Neural cell (in vitro differentiated cells): ENCODE results near the gene OR1J2.

Source experiments
- EP300 ChIP-seq: fragments of 450-650 bp; conservative IDR thresholded peaks from 2 replicates; pipeline ENCODE4 v1.6.1; 2014; ENCODE audit warnings: antibody characterized with exemption, mild to moderate bottlenecking, moderate library complexity; ENCODE audit not compliant: poor library complexity, severe bottlenecking
- EZH2 ChIP-seq: fragments of 200-600, 300-800 bp; shearing (Covaris generic), sonication (generic); IDR thresholded peaks from 2 replicates; pipeline ENCODE4 v1.6.1; 2014; ENCODE audit warnings: antibody characterized with exemption, low read length, borderline replicate concordance, mild to moderate bottlenecking; ENCODE audit not compliant: insufficient read depth, poor library complexity, severe bottlenecking
- MXI1 ChIP-seq: fragments of 450-650 bp; conservative IDR thresholded peaks from 2 replicates; pipeline ENCODE4 v1.6.1; 2014; ENCODE audit warnings: antibody characterized with exemption, mild to moderate bottlenecking; ENCODE audit not compliant: poor library complexity, severe bottlenecking
- POLR2AphosphoS5 ChIP-seq: IDR thresholded peaks from 2 replicates; pipeline ENCODE4 v1.6.1; 2012
- RAD21 ChIP-seq: fragments of 450-650 bp; conservative IDR thresholded peaks from 2 replicates; pipeline ENCODE4 v1.6.1; 2014; ENCODE audit warnings: antibody characterized with exemption, mild to moderate bottlenecking, moderate library complexity
- SMC3 ChIP-seq: fragments of 450-650 bp; conservative IDR thresholded peaks from 2 replicates; pipeline ENCODE4 v1.6.1; 2014; ENCODE audit warnings: antibody characterized with exemption, mild to moderate bottlenecking, moderate library complexity; ENCODE audit not compliant: poor library complexity
- TAF1 ChIP-seq: IDR thresholded peaks from 2 replicates; pipeline ENCODE4 v1.6.1; 2012; ENCODE audit warnings: low read depth
- TF ChIP-seq, protein P1 (sequence below): fragments of 450-650 bp; IDR thresholded peaks from 2 replicates; pipeline ENCODE4 v1.5.1; 2014; ENCODE audit warnings: antibody characterized with exemption, mild to moderate bottlenecking, moderate library complexity; ENCODE audit not compliant: poor library complexity, severe bottlenecking
- TF ChIP-seq, protein P2 (sequence below): IDR thresholded peaks from 2 replicates; pipeline ENCODE4 v1.6.1; 2012; ENCODE audit warnings: borderline replicate concordance

DNA sequence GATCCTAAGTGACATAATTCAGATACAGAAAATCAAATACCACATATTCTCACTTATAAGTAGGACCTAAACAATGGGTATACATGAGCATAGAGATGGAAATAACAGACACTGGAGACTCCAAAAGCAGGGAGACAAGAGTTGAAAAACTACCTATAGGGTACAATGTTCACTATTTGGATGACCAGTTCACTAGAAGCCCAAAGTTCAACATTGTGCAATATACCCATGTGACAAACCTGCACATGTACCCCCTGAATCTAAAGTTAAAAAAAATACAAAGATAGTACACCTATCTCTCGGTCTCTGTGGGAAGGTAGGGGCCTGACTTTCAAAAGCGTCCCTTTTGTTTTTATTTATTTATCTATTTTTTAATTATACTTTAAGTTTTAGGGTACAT is 28.2 kb downstream of the OR1J2 start:
- TF ChIP-seq, protein P1, sequence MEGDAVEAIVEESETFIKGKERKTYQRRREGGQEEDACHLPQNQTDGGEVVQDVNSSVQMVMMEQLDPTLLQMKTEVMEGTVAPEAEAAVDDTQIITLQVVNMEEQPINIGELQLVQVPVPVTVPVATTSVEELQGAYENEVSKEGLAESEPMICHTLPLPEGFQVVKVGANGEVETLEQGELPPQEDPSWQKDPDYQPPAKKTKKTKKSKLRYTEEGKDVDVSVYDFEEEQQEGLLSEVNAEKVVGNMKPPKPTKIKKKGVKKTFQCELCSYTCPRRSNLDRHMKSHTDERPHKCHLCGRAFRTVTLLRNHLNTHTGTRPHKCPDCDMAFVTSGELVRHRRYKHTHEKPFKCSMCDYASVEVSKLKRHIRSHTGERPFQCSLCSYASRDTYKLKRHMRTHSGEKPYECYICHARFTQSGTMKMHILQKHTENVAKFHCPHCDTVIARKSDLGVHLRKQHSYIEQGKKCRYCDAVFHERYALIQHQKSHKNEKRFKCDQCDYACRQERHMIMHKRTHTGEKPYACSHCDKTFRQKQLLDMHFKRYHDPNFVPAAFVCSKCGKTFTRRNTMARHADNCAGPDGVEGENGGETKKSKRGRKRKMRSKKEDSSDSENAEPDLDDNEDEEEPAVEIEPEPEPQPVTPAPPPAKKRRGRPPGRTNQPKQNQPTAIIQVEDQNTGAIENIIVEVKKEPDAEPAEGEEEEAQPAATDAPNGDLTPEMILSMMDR = no peak
- TF ChIP-seq EZH2 = no peak
- TF ChIP-seq, protein P2, sequence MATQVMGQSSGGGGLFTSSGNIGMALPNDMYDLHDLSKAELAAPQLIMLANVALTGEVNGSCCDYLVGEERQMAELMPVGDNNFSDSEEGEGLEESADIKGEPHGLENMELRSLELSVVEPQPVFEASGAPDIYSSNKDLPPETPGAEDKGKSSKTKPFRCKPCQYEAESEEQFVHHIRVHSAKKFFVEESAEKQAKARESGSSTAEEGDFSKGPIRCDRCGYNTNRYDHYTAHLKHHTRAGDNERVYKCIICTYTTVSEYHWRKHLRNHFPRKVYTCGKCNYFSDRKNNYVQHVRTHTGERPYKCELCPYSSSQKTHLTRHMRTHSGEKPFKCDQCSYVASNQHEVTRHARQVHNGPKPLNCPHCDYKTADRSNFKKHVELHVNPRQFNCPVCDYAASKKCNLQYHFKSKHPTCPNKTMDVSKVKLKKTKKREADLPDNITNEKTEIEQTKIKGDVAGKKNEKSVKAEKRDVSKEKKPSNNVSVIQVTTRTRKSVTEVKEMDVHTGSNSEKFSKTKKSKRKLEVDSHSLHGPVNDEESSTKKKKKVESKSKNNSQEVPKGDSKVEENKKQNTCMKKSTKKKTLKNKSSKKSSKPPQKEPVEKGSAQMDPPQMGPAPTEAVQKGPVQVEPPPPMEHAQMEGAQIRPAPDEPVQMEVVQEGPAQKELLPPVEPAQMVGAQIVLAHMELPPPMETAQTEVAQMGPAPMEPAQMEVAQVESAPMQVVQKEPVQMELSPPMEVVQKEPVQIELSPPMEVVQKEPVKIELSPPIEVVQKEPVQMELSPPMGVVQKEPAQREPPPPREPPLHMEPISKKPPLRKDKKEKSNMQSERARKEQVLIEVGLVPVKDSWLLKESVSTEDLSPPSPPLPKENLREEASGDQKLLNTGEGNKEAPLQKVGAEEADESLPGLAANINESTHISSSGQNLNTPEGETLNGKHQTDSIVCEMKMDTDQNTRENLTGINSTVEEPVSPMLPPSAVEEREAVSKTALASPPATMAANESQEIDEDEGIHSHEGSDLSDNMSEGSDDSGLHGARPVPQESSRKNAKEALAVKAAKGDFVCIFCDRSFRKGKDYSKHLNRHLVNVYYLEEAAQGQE = no peak
- TF ChIP-seq POLR2AphosphoS5 = no peak
- no peak for TF ChIP-seq EP300
- TF ChIP-seq RAD21 = no peak
- TF ChIP-seq TAF1 = no peak
- no peak for TF ChIP-seq SMC3
- no peak for TF ChIP-seq MXI1
